Activated effector memory CD4-positive, alpha-beta T cell treated with Interleukin-2 at 50 U/mL for 16 hours (primary cell): ENCODE data around the gene ARHGAP23.
"Not testable (repeated sequence)": the region's sequence is repeated elsewhere in the genome, so short reads cannot be mapped to it uniquely, and the experiment has no call there.

ENCODE experiments used
- DNase-seq: peaks from one replicate; pipeline ENCODE4 v3.0.0-alpha.2; 2020

The ARHGAP23 gene

DNA sequence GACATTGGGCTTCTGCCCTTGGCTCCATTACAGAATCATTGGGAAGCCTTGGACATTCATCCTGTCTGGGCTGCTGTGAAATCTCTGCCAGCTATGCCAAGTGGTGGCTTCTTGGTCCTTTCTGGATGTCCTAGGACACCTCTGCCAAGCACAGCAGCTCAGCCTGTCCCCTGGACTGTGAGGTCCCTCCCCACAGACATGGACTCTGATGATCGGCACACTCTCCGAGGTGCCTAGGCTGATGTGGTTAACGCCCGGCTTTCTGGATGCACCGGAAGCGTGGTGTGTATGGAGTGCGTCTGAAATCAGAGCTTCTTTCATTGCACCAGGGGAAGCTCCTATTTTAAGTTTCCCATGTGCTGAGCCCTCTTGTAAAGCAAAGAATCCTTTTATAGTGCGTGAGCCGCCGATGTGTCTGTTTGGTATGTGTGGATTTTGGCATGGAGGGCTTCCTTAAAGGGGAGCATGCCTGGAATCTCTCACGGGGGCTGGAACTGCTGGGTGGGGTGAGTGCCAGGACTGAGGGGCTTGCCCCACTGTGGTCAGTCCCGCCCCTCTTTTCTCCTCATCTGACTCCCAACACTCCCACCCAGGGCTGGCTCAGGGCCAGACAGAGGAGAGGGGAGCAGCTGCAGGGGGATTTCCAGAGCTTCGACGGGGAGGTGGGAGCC lies 7.0 kb upstream of the ARHGAP23 start:
- DNase-seq = no peak

DNA sequence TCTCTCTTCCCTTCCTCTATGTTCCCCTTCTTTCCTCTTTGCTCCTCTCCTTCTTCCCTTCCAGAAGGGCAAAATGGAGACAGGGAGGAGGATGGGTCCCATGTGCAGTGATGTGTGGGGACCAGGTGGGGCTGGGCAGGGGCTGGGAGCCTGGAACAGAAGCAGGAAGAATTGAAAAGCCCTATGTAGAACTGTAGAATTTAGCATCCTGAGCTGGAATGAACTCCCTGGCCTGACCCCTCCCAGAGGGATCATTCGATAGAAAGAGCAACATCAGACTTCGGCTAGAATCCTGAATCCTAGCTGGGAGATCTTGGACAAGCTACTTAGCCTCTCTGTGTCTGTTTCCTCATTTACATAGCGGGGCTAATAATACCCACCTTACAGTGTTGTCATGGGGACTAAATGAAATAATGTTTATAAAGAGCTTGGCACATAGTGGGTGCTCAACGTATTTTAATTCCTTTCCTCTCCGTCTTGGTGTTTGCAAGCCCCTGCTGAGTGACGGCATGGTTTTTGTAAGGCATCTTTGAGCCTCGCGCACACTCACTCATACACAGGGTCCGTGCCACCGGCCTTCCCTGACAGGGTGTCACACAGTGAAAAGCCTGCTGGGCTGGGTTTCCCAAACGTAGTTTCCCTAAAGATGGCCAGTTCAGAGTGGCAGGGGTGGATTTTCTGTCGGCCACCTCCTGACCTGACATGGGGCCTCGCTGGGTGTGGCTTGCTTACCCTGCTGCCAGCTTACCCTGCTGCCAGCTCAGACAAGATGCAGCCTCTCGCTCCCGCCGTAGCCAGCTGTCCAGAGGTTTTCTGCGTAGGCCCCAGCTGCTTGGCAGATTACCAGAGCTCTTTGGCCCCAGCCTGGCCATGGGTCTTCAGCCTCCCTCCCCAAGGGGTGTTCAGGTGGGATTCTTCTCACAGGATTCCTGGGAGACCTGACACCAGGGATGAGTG lies 6.1 kb upstream of the ARHGAP23 start:
- DNase-seq = no peak

GRCh38 chr17:38424297-38424972 lies 3.8 kb upstream of the ARHGAP23 start:
- DNase-seq = no peak

DNA sequence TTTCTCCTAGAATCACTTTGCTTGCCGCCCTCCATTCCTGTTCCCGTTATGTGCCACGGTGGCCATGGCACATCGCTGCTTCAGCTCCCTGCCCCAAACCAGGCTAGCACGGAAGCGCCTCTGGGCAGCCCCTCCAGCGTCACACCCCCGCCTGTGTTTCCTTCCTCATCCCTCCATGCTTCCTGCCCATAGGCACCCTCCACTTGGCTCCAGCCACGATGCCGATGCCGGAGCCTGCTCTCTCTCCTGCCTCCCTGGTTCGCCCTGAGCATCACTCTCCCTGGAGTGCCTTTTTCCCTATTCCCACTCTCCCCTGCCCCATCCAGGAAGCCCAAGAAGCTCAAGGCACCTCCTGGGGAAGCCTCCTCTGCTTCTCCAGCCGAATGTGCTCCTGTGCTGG lies 3.2 kb upstream of the ARHGAP23 start:
- DNase-seq = no peak

GRCh38 chr17:38425744-38426143 lies 2.5 kb upstream of the ARHGAP23 start:
- DNase-seq = no peak

GRCh38 chr17:38426441-38426840 lies 1.8 kb upstream of the ARHGAP23 start:
- DNase-seq = no peak

DNA sequence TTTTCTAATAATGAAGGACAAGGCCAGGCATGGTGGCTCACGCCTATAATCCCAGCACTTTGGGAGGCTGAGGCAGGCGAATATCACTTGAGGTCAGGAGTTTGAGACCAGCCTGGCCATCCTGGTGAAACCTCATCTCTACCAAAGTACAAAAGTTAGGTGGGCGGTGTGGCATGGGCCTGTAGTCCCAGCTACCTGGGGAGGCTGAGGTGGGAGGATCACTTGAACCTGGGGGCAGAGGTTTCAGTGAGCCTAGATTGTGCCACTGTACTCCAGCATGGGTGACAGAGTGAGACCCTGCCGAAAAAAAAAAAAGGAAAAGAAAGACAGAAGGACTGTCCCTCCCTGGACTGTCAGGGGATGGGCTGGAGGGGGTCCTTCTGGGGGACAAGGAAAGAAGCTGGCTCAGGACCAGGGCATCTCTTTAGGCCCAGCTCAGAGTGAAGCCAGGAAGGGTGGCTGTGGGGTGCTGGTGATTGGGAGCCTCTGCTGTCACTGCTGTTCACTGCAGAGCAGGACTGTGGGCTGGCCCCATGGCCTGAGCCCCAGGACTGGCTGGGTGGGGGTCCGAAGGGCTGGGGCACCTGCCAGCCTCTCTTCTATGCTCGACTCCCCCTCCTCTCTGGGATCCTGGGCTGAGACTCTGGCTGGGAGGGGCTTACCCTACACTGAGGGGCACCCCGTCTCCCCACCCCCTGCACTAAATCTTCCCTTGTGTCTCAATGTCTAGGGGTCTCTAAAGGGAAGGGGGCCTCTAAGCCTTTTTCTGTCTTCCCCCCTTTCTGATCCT lies 909 bp upstream of the ARHGAP23 start:
- DNase-seq = no peak

GRCh38 chr17:38428643-38429371 lies 543 bp downstream of the ARHGAP23 start:
- no peak for DNase-seq

DNA sequence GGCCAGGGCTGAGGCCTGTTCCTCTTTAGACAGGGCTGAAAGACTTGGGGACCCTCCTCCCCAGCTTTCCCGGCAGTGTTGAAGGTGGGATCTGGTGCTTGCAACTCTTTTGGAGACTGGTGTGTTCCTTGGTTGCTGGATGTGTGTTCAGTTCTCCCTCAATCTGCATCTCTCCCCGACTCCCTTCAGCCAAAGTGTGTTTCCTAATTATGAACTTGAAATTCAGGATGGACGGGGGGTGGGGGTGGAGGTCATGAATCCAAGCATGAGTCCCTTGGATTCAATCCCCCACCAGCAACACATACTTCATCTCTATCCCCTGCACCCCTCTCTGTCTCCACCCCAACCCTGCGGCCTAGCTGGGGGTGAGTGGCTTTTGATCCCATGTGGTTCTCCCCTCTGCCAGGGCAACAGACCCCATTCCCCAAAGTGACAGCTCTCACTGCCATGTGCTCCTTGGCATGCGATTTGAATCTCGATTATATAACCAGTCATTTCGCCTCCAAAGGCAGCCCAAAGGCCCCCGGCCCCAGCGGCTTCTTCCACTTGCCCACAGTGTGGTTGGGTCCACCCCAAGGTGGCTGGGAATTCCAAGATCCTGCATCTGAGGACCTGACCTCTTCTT lies 1.3 kb downstream of the ARHGAP23 start:
- DNase-seq = no peak

GRCh38 chr17:38430316-38430715 lies 2.1 kb downstream of the ARHGAP23 start:
- DNase-seq = no peak

- DNase-seq = no peak
Measured at GRCh38 chr17:38430822-38431221, 2.6 kb downstream of the ARHGAP23 start.

GRCh38 chr17:38431346-38432145 lies 3.3 kb downstream of the ARHGAP23 start:
- no peak for DNase-seq

- no peak for DNase-seq
Measured at GRCh38 chr17:38434178-38434665, 6.0 kb downstream of the ARHGAP23 start.

GRCh38 chr17:38435795-38436194 lies 7.5 kb downstream of the ARHGAP23 start:
- DNase-seq = no peak

DNA sequence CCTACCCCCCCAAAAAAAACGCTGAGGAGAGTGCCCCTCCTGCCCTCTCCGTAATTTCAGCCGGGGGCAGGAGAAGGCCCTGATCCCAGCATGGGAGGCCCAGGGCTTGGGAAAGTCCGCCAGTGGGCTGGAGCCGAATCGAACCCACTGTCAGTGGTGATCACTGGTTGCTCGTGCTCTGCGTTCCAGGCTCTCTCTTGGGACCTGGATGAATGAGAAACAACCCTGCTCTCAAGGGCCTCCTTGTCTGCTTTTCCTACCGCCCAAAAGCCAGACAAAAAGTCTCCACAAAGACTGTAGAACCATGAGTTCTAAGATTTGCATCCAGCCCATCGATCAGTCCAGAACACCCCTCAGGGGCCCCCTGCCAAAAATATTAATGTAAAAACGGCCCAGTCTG lies 8.1 kb downstream of the ARHGAP23 start:
- DNase-seq = no peak

DNA sequence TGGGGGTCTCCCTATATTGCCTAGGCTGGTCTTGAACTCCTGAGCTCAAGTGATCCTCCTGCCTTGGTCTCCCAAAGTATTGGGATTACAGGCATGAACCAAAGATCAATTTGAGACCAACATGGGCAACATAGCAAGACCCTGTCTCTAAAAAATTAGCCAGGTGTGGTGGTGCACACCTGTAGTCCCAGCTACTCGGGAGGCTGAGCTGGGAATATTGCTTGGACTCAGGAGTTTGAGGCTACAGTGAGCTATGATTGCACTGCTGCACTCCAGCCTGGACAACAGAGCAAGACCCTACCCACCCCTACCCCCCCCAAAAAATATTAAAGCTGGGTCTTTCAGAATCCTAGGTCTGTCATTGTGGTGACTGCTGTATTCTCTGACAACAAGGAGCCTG lies 9.0 kb downstream of the ARHGAP23 start:
- not testable (repeated sequence) for DNase-seq

DNA sequence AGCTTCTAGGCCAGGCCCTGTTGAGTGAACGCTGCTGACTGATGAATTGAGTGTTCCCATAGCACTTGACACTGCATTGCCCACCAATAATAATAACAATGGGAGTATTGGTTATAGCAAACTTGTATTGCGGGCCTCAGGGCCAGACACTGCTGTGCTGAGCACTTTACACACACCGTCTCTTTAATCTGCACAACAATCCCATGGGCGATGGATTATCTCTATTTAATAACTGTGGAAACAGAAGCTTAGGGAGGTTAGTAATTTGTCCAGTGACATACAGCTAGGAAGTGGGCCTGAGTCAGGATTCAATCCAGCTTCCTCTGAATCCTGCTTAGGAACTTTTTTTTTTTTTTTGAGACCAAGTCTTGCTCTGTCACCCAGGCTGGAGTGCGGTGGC lies 11.2 kb downstream of the ARHGAP23 start:
- DNase-seq = no peak

DNA sequence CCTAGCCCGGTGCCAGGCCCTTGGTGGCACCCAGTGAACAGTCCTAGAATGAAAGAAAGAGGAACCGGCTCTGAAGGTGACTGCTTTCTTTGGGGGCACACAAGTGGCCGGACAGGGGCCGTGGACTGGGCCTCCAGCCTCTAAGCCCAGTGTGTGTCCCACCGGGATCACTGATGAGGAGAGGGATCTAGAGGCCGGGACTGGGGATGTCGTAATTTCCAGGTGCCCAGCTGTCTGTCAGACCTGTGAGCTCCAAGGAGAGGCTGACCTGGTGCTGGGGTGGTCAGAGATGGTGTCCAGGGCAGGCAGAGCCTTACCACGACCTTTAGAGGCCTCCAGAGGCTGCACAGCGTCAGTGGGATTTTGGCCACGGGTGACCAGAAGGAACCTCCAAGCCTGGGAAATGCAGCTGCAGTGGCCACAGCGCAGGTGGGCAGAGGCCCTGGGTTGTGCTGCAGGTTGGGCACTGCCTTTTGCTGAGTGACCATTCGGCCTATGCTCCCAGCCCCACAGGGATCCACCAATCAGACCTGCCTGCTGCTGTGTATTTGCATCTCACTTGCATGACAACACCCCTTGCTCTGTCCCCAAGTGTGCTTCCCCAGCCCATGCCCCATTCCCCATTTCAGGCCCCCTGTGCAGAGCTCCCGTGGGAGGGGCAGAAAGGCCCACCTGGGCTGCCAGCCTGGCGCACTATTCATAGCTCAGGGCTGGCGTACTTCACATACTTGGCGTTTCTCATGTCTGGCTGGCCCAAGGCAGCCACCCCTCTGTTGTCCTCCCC lies 12.5 kb downstream of the ARHGAP23 start:
- DNase-seq = no peak

DNA sequence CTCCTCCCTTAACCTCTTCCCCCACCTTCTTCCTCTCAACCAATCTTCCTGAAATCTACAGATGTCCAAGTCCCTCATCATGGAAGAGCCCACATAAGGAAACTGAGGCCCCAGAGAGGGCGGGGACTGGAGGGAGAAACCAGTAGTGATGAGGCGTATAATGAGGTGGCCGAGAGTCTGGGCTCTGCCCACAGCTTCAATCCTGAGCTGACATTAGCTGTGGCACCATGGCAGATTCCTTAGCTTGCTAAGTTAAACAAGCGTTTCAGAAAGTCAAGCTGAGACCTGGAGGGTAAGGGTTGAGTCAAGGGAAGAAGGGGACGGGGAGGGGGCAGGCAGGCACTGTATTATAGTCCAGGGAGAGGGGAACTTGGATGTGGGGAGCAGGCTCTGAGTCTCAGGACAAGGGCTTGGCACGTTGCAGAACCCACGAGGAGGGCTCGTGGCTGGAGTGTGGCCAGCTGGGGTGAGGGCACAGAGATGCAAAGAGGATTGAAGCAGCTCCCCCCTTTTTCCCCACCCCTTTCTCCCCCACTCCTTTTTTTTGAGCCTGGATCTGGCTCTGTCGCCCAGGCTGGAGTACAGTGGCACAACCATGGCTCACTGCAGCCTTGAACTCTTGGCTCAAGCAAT lies 13.3 kb downstream of the ARHGAP23 start:
- DNase-seq = no peak
